SU-DHL-6 (cell line): Measurements from ENCODE around the gene ANKS1B.

Experiments
- CTCF ChIP-seq: fragments of 200-600 bp; sonication (generic); IDR thresholded peaks from one replicate; pipeline ENCODE4 v1.5.1; 2017; ENCODE audit warnings: antibody characterized with exemption, mild to moderate bottlenecking, low read length, moderate library complexity; ENCODE audit not compliant: insufficient read depth, poor library complexity, severe bottlenecking
- EZH2phosphoT487 ChIP-seq: fragments of 200-600 bp; sonication (generic), shearing (Covaris generic); conservative IDR thresholded peaks from 2 replicates; pipeline ENCODE4 v1.6.1; 2018; ENCODE audit warnings: mild to moderate bottlenecking, antibody characterized with exemption, low read length, moderate library complexity, mixed read lengths

DNA sequence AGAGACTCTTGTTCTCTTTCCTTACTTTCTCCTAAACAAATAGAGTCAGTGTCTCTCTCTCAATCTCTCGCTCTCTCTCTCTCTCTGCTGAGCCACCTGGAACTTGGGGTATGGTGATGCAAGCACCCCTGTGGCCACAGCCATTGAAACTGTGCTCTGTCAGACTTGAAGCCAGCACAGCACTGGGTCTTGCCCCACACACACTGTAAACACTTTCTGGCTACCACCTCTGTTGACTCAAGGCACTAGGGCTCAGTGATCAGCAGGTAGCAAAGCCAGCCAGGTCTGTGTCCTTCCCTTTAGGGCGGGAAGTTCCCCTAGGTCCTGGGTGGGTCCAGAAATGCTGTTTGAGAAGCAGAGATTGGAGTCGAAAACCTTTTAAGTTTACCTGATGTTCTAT, 463.1 kb downstream of the ANKS1B start:
- TF ChIP-seq CTCF: no peak
- no peak for TF ChIP-seq EZH2phosphoT487
